Measurements from ENCODE around the gene TRIOBP. TPM values are rescaled to one million over a fixed set of nuclear protein-coding genes. Genes with fewer than 3 reads are reported as not detected.

The TRIOBP gene
- total RNA-seq, 1 experiment from 2014 or later, result 38.4 TPM

DNA sequence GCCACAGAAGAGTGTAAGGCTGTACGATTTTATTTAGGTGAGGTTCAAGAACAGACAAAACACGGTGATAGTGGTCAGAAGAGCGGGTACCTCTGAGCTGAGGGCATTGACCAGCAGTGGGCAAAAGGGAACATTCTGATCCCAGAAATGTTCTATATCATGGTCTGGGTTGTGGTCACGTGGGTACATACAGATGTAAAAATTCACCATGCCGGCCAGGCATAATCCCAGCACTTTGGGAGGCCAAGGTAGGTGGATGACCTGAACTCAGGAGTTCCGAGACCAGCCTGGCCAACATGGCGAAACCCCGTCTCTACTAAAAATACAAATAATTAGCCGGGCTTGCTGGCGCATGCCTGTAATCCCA is 79.8 kb downstream of the TRIOBP start:
- TF ChIP-seq, protein P1, sequence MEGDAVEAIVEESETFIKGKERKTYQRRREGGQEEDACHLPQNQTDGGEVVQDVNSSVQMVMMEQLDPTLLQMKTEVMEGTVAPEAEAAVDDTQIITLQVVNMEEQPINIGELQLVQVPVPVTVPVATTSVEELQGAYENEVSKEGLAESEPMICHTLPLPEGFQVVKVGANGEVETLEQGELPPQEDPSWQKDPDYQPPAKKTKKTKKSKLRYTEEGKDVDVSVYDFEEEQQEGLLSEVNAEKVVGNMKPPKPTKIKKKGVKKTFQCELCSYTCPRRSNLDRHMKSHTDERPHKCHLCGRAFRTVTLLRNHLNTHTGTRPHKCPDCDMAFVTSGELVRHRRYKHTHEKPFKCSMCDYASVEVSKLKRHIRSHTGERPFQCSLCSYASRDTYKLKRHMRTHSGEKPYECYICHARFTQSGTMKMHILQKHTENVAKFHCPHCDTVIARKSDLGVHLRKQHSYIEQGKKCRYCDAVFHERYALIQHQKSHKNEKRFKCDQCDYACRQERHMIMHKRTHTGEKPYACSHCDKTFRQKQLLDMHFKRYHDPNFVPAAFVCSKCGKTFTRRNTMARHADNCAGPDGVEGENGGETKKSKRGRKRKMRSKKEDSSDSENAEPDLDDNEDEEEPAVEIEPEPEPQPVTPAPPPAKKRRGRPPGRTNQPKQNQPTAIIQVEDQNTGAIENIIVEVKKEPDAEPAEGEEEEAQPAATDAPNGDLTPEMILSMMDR (IDR thresholded peaks at IDR 0.05; ENCODE audit: insufficient read depth in 1 of 2, low read depth in 1 of 2, low read length in 1 of 2, severe bottlenecking in 1 of 2, unreplicated experiment in 1 of 2), result no peak
- no peak for DNase-seq
- Mint-ChIP-seq H3K4me1 (ENCODE audit: low read depth, unreplicated experiment) (peaks cover 10% of the 10 kb centered on the region), H3K4me3 (ENCODE audit: unreplicated experiment) (no peak overlapping the region), H3K27me3 (ENCODE audit: insufficient read depth, unreplicated experiment) (no peaks in the 10 kb centered on the region), H3K36me3 (ENCODE audit: insufficient read depth, unreplicated experiment) (peaks cover 25% of the 10 kb centered on the region), H3K9me3 (ENCODE audit: unreplicated experiment) (no peaks in the 10 kb centered on the region), H3K27ac (ENCODE audit: unreplicated experiment) (peak overlapping the region; percentile 53)
- ChIA-PET POLR2A (no interaction called here), CTCF (no interaction called here)
- intact Hi-C loops (cut with micrococcal nuclease; ENCODE audit: unreplicated experiment), result no loop called here
- no peaks in the 10 kb centered on the region for H3K36me3 ChIP-seq (ENCODE audit: control insufficient read depth, insufficient read depth, low read length)
- BruUV-seq (replicated peaks), result no TSS peak
- H3K9me3 ChIP-seq, result no peaks in the 10 kb centered on the region
- no peaks in the 10 kb centered on the region for H3K27me3 ChIP-seq (replicated peaks; ENCODE audit: control insufficient read depth, insufficient read depth, low read length)
- 0 out of 2 replicates have a peak, but pooled peaks cover 6% of the 10 kb centered on the region for H3K4me1 ChIP-seq
- no peak overlapping the region for H3K4me3 ChIP-seq (ENCODE audit: low read depth, low read length)

DNA sequence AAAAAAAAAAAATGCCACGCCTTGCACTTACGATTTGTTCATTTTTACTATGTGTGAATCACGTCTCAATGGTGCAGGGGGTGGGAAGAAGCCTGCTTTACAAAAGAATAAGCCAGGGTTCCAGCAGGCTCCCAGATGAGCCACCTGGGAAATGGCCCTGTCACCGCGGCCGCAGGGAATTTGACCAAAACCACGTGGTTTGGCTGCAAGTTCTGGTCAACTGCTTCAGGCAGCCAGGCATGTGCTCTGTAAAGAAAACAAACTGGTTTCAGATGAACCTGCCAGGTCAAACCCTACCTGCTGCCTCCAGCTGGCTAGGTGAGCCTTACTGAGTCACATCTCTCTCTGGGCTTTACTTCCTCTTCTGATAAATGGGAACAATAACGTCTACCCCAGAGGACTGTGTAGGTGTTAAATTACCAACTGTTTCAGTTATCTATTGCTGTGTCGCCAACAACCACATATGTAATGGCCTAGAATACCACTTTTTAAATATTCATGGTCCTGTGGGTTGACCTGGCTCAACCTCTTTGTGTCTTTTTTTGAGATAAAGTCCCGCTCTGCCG is 80.4 kb downstream of the TRIOBP start:
- no peak overlapping the region for H3K27ac Mint-ChIP-seq (ENCODE audit: unreplicated experiment)
- POLR2A ChIA-PET, result no interaction called here
- H3K4me3 Mint-ChIP-seq (ENCODE audit: unreplicated experiment), result no peak overlapping the region
- no TSS peak for BruUV-seq (replicated peaks)
- H3K4me1 ChIP-seq, result 0 out of 2 replicates have a peak, but pooled peaks cover 6% of the 10 kb centered on the region
- H3K9me3 ChIP-seq, result no peaks in the 10 kb centered on the region
- DNase-seq, result peak; percentile 58 to 70
- no peaks in the 10 kb centered on the region for H3K27me3 ChIP-seq (replicated peaks; ENCODE audit: control insufficient read depth, insufficient read depth, low read length)
- no peaks in the 10 kb centered on the region for H3K27me3 Mint-ChIP-seq (ENCODE audit: insufficient read depth, unreplicated experiment)
- peaks cover 15% of the 10 kb centered on the region for H3K4me1 Mint-ChIP-seq (ENCODE audit: low read depth, unreplicated experiment)
- no peaks in the 10 kb centered on the region for H3K9me3 Mint-ChIP-seq (ENCODE audit: unreplicated experiment)
- CTCF ChIA-PET, result no interaction called here
- no peak overlapping the region for H3K4me3 ChIP-seq (ENCODE audit: low read depth, low read length)
- no peaks in the 10 kb centered on the region for H3K36me3 ChIP-seq (ENCODE audit: control insufficient read depth, insufficient read depth, low read length)
- TF ChIP-seq, protein P1 (IDR thresholded peaks at IDR 0.05; ENCODE audit: insufficient read depth in 1 of 2, low read depth in 1 of 2, low read length in 1 of 2, severe bottlenecking in 1 of 2, unreplicated experiment in 1 of 2), result no peak
- intact Hi-C loops (cut with micrococcal nuclease; ENCODE audit: unreplicated experiment), result no loop called here
- H3K36me3 Mint-ChIP-seq (ENCODE audit: insufficient read depth, unreplicated experiment), result peaks cover 25% of the 10 kb centered on the region

DNA sequence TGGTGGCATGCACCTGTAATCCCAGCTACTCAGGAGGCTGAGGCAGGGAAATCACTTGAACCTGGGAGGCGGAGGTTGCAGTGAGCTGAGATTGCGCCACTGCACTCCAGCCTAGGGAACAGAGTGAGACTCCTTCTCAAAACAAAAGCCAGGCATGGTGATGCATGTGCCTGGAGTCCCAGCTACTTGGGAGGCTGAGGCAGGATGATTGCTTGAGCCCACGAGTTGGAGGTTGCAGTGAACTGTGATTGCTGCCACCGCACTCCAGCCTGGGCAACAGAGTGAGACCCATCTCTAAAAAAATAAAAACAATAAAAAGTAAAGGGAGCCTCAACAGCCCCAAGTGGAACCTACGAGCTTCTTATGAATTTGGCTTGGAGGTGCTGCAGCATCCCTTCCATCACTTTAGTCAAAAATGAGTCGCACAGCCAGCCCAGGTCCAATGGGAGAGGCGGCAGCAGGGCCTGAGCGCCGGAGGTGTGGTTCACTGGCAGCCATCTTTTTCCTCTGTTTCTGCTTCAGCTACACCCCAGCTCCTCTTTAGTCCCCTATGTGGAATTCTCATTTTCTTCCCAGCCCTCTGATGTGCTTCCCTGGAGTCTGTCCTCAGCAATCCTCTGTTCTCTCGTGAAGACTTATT is 81.6 kb downstream of the TRIOBP start:
- BruUV-seq (replicated peaks), result no TSS peak
- H3K4me1 ChIP-seq, result peaks cover 8% of the 10 kb centered on the region; the same call in 1 of the 2 replicates
- Mint-ChIP-seq H3K36me3 (ENCODE audit: insufficient read depth, unreplicated experiment) (peaks cover 25% of the 10 kb centered on the region), H3K9me3 (ENCODE audit: unreplicated experiment) (no peaks in the 10 kb centered on the region), H3K27ac (ENCODE audit: unreplicated experiment) (no peak overlapping the region), H3K4me3 (ENCODE audit: unreplicated experiment) (no peak overlapping the region), H3K27me3 (ENCODE audit: insufficient read depth, unreplicated experiment) (no peaks in the 10 kb centered on the region), H3K4me1 (ENCODE audit: low read depth, unreplicated experiment) (peaks cover 15% of the 10 kb centered on the region)
- TF ChIP-seq, protein P1 (IDR thresholded peaks at IDR 0.05; ENCODE audit: insufficient read depth in 1 of 2, low read depth in 1 of 2, low read length in 1 of 2, severe bottlenecking in 1 of 2, unreplicated experiment in 1 of 2), result no peak
- DNase-seq, result no peak
- intact Hi-C loops (cut with micrococcal nuclease; ENCODE audit: unreplicated experiment), result no loop called here
- H3K9me3 ChIP-seq, result no peaks in the 10 kb centered on the region
- no peak overlapping the region for H3K4me3 ChIP-seq (ENCODE audit: low read depth, low read length)
- ChIA-PET POLR2A (no interaction called here), CTCF (no interaction called here)
- no peaks in the 10 kb centered on the region for H3K36me3 ChIP-seq (ENCODE audit: control insufficient read depth, insufficient read depth, low read length)
- H3K27me3 ChIP-seq (replicated peaks; ENCODE audit: control insufficient read depth, insufficient read depth, low read length), result no peaks in the 10 kb centered on the region

Data from Caco-2 (cell line).